Measurements from ENCODE around the gene MAG.

The MAG gene

DNA sequence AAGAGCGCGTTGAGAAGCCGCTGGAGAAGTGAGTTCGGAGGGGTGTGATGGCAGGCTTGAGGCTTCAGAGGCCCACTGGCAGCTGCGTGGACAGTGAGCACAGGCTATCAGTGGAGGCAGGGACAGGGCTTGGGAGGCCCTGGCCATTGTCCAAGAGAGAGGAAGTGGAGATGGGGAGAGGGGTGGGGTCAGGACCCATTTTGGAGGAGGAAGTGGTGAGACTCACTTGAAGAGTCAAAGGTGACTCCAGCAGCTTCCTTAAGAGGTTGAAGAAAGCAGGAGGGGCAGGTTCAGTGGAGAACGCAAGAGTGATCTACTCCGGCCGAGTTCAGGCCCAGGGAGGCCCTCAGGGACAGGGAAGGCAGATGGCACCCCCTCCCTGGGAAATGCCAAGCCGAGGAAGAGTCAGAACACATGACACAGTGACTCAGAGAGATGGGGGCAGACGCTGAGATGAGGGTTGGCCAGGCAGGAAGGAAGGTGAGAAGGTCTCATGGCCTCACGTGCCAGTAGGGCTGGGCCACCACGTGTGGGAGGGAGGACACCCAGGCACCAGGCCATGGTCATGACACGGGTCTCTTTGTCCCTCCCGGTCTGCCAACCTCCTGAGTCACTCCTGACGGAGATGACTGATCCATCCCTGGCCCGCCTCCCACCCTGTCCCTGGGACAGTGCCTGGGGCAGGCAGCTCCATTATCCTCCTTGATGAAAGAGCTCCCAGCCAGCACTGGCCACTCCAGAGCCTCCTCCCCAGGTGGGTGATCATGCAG, 26.9 kb downstream of the MAG start:
- DNase-seq (ENCODE audit: low spot score) = peak; percentile 98

GRCh38 chr19:35320065-35320713, 28.2 kb downstream of the MAG start:
- DNase-seq (ENCODE audit: low spot score) = no peak

DNA sequence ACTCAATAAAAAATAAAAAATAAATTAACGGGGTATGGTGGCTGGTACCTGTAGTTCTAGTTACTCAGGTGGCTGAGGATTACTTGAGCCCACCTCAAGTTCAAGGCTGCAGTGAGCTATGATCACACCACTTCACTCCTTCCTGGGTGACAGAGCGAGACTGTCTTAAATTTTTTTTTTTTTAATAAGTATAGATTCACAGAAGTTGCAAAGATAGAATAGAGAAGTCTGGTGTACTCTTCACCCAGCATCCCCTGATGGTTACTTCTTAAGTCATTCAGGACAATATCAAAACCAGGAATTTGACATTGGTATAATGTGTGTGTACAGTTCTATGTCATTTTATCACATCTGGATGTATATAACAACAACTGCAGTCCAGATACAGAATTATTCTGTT, 29.3 kb downstream of the MAG start:
- DNase-seq (ENCODE audit: low spot score) = no peak

DNA sequence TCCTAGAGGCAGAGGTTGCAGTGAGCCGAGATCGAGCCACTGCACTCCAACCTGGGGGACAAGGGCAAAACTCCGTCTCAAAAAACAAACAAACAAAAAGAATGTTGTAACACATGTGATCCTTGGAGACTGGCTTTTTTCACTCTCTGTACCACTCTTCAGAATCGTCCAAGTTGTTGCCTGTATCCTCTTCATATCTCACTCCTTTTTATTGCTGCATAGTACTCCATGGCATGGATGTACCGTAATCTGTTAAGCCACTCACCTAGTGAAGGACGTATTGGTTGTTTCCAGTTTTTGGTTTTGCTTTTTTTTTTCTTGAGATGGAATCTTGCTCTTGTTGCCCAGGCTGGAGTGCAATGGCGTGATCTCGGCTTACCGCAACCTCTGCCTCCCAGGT, 30.1 kb downstream of the MAG start:
- DNase-seq (ENCODE audit: low spot score) = no peak

DNA sequence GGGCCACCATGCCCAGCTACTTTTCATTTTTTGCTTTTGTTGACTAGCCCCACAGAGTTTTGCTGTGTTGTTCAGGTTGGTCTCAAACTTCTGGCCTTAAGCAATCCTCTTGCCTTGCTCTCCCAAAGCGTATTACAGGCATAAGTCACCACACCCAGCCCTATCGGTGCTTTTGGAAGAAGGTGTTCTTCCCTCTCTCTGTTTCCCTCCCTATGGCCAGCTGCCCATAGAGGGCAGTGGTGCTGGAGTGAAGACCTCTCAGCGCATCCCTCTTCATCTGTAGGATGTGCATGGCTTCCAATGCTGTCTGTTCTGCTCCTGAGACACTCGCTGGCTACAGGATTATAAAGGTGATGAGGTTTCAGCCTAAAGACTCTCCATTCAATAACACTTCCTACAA, 35.7 kb downstream of the MAG start:
- DNase-seq (ENCODE audit: low spot score) = no peak

GRCh38 chr19:35328851-35329285, 36.9 kb downstream of the MAG start, which contains the start of gene CD22:
Gene CD22, plus strand, starts transcription at chr19:35329187. Its CDS starts 2,854 bp downstream, at chr19:35332041.
- no peak for DNase-seq (ENCODE audit: low spot score)

GRCh38 chr19:35329323-35329722, 37.4 kb downstream of the MAG start:
- DNase-seq (ENCODE audit: low spot score) = no peak

GRCh38 chr19:35330475-35330874, 38.5 kb downstream of the MAG start:
- DNase-seq (ENCODE audit: low spot score) = no peak

- no peak for DNase-seq (ENCODE audit: low spot score)
Observed at GRCh38 chr19:35331551-35332214, 39.7 kb downstream of the MAG start.

DNA sequence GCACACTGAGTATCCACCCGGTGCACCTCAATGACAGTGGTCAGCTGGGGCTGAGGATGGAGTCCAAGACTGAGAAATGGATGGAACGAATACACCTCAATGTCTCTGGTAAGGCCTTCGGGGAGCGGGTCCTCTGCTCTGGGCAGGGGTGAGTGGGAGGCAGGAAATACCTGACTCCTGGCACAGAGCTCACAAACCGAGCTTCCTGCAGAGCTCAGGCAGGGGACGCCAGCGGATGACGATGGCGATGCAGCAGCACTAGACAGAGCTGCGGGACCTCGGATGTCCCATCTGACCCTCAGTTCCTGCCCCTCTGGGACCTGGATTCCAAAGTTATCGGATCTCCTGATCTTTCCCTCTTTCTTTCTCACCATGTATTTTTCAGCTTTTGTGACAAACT, 40.9 kb downstream of the MAG start:
- no peak for DNase-seq (ENCODE audit: low spot score)

GRCh38 chr19:35334144-35334753, 42.3 kb downstream of the MAG start:
- no peak for DNase-seq (ENCODE audit: low spot score)

GRCh38 chr19:35336166-35336955, 44.4 kb downstream of the MAG start:
- DNase-seq (ENCODE audit: low spot score) = peak; percentile 22

DNA sequence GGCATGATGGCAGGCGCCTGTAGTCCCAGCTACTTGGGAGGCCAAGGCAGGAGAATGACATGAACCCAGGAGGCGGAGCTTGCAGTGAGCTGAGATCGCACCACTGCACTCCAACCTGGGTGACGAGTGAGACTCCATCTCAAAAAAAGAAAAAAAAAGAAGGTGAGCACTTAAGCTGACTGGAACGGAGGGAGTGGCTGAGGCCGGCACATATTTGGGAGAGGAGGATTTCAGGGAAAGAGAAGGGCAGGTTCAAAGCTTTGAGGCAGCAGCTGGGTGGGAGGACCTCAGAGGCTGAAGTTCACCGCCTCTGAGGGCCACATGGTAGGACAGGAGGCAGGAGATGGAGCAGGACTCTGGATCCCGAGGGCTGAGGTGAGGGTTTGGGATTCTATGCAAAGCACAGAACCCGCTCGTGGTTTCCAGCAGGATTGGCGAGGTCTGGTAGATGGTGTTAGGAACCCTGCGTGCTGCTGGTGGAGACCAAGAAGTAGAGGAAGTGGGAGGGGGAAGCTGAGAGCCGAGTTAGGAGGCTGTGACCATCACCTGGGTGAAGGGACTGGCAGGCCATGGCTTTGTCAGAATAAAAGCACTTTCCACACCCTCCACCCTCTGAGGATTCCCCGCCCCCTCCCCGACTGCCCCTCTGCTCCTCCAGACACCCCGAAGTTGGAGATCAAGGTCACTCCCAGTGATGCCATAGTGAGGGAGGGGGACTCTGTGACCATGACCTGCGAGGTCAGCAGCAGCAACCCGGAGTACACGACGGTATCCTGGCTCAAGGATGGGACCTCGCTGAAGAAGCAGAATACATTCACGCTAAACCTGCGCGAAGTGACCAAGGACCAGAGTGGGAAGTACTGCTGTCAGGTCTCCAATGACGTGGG, 45.4 kb downstream of the MAG start:
- DNase-seq (ENCODE audit: low spot score) = no peak

GRCh38 chr19:35337984-35338296, 46.0 kb downstream of the MAG start:
- no peak for DNase-seq (ENCODE audit: low spot score)

DNA sequence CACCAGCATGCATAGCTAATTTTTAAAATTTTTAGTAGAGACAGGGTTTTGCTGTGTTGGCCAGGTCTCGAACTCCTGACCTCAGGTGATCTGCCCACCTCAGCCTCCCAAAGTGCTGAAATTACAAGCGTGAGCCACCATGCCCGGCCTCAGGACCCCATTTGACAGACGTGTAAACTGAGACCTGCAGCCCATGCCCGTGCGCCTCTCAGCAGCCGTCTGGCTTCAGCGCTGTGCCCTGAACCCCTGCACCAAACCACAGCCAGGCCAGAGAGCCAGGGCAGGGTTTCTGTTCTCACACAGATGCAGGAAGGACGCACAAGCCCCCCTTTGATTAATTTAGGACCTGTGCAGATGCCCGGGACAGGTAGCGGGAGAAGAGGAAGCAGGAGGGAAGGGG, 48.5 kb downstream of the MAG start:
- no peak for DNase-seq (ENCODE audit: low spot score)

GRCh38 chr19:35341006-35341405, 49.0 kb downstream of the MAG start:
- DNase-seq (ENCODE audit: low spot score) = no peak

- DNase-seq (ENCODE audit: low spot score) = no peak
Observed at GRCh38 chr19:35341565-35342225, 49.7 kb downstream of the MAG start.

- DNase-seq (ENCODE audit: low spot score) = no peak
Observed at GRCh38 chr19:35342430-35342829, 50.5 kb downstream of the MAG start.

DNA sequence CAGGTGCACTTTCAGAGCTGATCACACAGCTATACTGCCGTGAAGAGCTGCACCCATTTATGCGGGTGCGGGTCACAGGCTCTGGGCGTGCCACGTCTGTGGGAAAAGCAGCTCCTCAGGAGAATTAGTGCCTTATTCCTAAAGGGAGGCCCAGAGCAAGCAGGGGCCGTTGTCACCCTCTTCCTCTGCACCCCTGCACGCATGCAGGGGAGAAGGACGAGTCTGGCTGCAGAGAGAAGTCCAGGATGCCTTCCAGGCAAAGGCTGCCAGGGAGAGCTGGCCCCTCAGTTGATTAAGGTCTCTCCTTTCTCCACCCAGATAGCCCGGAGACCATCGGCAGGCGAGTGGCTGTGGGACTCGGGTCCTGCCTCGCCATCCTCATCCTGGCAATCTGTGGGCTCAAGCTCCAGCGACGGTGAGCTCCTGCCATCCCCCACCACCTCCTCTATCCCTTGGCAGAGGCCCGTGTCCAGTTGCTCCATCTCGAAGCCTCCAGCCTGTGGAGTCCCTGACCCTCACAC, 52.6 kb downstream of the MAG start:
- DNase-seq (ENCODE audit: low spot score) = no peak

GRCh38 chr19:35345671-35346111, 53.7 kb downstream of the MAG start:
- no peak for DNase-seq (ENCODE audit: low spot score)

All from kidney tubule cell (primary cell).